ENCODE results near the gene TK1.

The TK1 gene

DNA sequence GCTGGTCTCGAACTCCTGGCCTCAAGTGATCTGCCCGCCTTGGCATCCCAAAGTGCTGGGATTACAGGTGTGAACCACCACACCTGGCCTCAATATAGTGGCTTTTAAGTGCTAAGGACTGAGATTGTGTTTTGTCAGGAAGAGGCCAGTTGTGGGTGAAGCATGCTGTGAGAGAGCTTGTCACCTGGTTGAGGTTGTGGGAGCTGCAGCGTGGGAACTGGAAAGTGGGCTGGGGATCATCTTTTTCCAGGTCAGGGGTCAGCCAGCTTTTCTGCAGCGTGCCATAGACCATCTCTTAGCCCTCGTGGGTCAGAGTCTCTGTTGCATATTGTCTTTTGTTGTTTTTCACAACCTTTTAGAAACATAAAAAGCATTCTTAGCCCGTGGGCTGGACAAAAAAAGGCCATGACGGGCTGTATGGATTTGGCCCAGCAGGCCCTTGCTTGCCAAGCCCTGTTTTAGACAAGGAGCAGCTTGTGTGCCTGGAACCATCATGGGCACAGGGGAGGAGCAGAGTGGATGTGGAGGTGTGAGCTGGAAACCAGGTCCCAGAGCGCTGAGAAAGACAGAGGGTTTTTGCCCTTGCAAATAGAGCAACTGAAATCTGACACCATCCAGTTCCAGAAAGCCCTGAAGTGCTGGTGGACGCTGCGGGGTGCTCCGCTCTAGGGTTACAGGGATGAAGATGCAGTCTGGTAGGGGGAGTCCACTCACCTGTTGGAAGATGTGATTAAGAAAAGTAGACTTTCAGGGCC, 32.7 kb upstream of the TK1 start:
- no peak for DNase-seq (ENCODE audit: low spot score)

DNA sequence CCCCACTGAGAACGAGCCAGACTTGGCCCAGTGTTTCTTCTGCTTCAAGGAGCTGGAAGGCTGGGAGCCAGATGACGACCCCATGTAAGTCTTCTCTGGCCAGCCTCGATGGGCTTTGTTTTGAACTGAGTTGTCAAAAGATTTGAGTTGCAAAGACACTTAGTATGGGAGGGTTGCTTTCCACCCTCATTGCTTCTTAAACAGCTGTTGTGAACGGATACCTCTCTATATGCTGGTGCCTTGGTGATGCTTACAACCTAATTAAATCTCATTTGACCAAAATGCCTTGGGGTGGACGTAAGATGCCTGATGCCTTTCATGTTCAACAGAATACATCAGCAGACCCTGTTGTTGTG, 27.8 kb upstream of the TK1 start:
- no peak for DNase-seq (ENCODE audit: low spot score)

DNA sequence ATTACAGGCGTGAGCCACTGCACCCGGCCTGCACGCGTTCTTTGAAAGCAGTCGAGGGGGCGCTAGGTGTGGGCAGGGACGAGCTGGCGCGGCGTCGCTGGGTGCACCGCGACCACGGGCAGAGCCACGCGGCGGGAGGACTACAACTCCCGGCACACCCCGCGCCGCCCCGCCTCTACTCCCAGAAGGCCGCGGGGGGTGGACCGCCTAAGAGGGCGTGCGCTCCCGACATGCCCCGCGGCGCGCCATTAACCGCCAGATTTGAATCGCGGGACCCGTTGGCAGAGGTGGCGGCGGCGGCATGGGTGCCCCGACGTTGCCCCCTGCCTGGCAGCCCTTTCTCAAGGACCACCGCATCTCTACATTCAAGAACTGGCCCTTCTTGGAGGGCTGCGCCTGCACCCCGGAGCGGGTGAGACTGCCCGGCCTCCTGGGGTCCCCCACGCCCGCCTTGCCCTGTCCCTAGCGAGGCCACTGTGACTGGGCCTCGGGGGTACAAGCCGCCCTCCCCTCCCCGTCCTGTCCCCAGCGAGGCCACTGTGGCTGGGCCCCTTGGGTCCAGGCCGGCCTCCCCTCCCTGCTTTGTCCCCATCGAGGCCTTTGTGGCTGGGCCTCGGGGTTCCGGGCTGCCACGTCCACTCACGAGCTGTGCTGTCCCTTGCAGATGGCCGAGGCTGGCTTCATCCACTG, 27.3 kb upstream of the TK1 start, which contains the start of gene BIRC5:
TSS of gene BIRC5 (plus strand) at position 238 of the 690 bp plus-strand sequence. CDS start at position 302, 64 bp downstream.
- DNase-seq (ENCODE audit: low spot score) = peak; percentile 76

DNA sequence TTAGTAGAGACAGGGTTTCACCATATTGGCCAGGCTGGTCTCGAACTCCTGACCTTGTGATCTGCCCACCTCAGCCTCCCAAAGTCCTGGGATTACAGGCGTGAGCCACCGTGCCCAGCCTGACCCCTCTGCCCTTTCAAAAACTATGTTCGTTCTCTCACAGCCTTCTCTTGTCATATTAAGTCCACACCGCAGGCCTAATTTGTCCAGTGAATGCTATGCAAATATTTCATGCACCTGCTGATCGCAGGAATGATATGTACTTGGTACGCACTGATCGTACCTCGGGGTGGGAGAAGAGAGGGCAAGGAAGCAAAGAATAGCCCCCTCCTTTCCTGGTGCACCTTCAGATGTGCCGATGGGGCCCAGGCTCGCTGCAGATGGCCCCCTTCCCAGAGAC, 24.2 kb upstream of the TK1 start:
- DNase-seq (ENCODE audit: low spot score) = no peak

DNA sequence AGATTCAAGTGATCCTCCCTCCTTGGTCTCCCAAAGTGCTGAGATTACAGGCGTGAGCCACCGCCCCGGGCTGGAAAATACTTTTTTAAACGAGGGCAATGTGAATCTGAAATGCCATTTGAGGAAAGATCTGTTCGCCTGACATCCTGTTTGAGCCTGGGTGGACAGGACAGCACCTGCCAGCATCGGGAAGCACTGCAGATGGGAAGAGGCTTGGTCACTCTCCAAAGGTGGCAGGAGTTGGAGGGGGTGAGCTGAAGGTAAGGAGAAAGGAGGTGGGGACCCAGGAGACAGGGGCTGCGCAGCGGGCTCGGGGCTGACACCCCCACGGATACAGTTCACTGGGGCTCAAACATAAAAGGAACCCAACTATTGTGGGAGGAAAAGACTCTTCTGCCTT, 23.3 kb upstream of the TK1 start:
- DNase-seq (ENCODE audit: low spot score) = no peak

DNA sequence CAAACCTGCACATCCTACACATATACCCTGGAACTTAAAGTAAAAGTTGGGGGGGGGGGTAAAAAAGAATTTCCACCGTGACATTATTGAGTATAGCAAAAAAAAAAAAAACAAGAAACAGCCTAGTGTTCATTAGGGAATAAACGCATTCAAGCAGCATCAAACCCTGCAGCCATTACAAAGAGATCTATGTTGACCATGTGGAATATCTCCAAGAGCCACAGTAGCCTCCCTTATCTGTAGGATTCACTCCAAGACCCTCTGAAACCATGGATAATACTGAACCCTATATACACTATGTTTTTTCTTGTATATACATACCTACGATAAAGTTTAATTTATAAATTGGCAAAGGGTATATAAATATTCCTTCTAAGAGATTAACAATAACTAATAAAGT, 21.6 kb upstream of the TK1 start:
- no peak for DNase-seq (ENCODE audit: low spot score)

DNA sequence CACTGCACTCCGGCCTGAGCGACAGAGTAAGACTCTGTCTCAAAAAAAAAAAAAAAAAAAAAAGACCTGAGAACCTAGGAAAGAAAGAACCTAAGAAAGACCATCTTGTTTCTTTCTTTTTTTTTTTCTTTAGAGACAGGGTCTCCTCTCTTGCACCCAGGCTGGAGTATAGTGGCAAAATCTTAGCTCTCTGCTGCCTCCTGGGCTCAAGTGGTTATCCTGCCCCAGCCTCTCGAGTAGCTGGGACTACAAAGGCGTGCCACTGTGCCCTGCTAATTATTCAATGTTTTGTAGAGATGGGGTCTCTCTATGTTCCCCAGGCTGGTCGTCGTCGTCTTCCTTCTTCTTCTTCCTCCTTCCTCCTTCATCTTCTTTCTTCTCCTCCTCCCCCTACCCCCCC, 19.4 kb upstream of the TK1 start:
- DNase-seq (ENCODE audit: low spot score) = no peak

DNA sequence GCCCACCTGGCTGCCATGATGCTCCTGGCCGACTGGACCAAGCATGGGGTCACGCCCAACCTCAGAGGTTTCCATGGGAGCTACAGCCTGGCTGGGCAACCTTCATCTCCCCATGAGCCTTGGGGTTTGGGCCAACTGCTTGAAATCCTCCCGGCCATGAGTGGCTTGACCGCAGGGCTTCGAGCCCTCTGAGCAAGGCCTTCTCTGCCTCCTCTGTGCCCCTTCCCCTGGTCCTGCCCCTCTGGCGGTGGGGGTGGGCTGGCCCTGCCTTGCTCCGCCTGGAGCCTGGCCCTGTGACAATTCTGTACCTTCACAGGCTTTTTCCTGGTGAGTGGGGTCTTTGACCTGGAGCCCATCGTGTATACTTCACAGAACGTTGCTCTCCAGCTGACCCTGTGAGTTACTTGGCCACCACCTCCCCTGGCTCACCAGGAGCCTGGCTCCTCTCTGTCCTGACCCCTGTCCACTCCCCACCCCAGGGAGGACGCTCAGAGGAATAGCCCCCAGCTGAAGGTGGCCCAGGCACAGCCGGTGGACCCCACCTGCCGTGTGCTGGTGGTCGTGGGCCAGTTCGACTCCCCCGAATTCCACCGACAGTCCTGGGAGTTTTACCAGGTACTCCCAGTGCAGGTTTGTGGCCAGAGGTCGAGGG, 18.4 kb upstream of the TK1 start:
- DNase-seq (ENCODE audit: low spot score) = no peak

DNA sequence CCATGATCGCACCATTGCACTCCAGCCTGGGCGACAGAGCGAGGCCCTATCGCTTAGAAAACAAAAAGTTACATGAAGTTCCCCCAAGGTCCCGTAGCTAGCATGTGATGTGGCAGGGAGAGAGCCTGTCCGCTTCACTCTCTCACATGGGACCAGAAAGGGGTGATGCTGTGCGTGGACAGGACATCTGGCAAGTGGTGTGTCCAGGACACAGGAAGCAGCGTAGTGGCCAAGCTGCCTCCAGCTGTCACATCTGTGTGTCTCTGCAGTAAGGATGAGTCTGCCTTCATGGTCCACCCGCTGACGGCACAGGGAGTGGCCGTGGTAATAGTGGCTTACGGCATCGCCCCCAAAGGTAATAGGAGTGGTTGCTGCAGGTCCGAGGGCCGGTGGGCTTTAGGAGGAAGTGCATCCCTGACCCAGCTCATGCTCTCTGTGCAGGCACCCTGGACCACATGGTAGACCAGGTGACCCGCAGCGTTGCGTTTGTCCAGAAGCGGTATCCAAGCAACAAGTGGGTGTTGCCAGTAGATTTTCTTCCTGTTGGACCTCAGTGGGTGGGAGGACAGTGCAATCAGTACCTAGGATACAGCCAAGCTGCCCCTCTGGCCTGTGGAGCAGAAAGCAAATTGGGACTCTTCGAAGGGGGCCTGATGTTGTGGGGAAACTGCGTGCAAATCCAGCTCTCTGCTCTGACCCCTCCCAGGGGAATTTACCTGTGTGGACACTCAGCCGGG, 17.7 kb upstream of the TK1 start:
- no peak for DNase-seq (ENCODE audit: low spot score)

DNA sequence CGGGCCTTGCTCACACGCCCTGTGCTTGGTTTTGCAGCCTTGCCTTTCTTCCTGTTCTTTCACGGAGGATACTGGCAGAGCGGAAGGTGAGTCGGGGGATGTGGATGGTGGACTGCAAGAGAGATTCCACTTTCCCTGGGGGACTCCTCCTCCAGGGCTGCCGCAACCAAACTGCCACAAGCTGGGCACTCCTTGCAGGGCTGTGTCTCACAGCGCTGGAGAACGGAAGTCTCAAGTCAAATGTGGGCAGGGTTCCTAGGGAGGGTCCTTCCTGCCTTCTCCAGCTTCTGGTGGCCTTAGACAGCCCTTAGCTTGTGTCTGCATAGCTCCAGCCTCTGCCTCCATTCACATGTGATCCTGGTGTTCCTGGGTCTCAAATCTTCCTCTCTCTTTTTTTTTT, 15.8 kb upstream of the TK1 start:
- DNase-seq (ENCODE audit: low spot score) = no peak

DNA sequence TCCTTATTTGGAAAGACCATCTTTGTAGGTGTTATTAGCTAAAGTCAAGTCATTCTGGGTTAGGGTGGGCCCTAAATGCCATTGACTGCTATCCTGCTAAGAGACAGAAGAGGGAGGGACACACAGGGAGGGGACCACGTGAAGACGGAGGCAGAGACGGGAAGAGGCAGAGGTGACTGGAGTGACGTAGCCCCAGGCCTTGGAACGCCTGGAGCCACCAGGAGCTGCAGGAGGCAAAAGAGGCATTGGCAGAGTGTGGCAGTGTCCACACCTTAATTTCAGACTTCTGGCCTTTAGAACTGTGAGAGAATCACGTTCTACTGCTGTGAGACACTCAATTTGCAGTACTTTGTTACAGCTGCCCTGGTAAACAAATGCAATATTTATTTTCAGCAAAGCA, 13.6 kb upstream of the TK1 start:
- no peak for DNase-seq (ENCODE audit: low spot score)

DNA sequence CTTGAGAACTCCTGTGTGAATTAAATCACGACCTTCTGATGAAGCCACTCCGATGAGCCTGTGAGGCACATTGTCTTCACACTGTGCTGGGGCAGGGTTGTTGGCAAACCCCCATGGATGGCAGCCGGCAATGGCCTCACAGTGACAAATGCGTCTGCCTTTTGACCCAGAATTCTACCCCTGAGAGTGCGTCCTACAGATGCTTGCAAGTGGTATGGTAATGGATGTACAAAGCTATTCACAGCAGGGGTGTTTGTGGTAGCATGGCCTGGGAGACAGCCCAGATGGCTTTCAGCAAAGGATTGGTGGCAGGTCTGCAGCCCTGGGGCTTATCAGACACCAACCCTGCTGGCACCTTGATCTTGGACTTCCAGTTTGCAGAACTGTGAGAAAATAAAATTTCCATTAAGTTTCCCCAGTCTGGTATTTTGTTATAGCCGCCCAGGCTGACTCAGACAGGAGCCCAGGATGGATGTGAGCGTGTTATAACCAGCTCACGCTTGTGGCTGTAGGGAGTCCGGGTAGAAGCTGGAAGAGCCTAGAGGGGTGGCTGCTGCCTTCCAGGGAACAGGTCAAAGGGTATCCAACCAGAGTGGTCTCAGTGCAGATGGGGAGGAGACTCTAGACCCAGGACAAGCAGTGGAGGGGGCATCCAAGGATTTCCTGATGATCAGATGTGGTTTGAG, 10.4 kb upstream of the TK1 start:
- no peak for DNase-seq (ENCODE audit: low spot score)

DNA sequence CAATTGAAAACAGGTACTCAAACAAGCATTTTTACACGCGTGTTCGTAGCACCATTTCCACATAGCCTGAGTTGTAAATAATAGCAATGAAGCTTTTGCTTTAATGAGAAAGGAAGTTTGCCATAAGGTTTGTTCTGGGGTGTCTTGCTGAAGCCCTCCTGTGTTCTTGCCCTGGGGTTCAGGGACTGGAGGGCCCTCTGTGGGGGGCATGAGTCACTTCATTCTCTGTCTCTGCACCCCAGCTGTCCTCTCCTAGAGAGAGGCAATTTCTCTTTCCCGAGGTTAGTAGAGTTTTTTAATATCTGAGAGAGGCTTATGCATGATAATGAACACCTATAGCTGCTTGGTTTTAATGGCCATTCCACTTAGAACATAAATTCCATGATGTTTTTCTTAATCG, 9.9 kb upstream of the TK1 start:
- no peak for DNase-seq (ENCODE audit: low spot score)

DNA sequence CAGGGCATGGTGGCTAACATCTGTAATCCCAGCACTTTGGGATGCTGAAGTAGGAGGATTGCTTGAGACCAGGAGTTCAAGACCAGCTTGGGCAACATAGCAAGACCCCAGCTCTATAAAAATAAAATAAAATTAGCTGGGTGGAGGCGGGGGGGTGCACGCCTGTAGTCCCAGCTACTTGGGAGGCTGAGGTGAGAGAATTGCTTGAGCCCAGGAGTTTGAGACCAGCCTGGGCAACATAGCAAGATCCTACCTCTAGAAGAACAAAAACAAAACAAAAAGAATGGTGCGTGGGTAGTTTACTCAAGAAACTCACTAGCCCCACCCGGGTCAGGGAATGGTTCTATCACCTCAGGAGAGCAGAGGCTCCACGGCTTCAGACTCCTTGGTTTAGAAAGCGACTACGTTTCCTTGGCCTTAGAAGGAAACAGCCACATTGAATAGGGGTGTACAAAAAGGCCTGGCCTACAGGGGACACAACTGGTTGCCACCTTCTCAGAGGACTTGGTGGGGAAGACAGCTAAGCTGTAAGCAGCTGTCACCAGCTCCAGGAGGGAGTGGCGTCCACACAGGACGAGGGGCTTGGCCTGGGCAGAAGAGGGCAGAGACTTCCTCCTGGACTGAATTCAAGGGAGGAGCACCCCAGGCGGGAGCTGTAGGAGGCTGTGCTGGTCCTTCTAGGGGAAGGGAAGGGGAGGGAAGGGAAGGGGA, 716 bp downstream of the TK1 start:
- no peak for DNase-seq (ENCODE audit: low spot score)

DNA sequence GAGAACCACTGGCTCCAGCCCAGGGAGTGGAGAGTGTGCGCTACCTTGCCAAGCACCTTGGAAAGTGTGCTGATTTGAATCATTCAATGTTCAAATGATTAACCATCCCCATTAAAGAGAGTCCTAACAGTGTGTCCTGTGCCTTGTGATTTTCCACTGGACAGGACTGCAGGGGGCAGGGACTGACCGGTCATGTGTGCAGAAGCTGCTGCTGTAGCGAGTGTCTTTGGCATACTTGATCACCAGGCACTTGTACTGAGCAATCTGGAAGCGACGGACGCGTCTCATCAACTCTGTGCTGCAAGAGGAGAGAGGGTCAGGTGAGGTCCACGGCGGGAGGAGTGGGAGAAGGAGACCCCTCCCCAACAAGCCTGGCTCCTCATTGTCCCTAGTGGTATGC, 2.0 kb downstream of the TK1 start:
- no peak for DNase-seq (ENCODE audit: low spot score)

DNA sequence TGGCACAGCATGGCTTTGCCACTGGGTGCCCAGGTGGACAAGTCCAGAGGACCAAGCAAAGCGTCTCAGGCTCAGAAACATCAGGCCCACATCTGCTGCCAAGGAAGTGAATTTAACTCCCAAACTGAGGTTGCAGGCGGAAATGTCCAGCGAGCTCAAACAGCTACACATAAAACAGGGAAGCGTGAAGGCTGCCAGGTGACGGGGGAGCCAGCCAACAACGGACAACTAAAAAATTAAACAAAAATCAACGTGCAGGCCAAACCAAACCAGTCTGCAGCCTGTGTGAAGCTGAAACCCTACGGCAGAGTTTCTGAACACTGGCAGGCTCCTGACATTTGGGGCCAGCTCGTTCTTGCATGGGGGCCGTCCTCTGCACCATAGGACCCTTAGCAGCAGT, 2.5 kb downstream of the TK1 start:
- DNase-seq (ENCODE audit: low spot score) = no peak

DNA sequence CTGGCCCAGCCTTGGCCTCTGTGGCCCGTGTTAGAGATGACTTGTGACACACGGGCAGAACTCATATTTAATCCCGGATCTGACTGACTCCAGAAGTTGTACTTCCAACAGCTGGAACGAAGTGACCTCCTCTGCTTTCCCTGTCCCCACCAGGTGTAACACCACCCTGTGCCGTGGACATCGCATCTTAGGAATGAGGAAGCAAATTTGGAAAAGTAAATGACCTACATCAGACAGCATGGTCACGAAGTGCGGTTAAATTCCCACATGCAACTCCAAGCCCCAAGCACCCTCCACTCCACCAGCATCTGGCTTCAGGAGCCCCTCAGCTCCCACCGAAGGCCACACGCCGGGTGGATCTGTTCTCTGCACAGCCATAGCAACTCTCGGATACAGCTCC, 2.9 kb downstream of the TK1 start:
- DNase-seq (ENCODE audit: low spot score) = no peak

DNA sequence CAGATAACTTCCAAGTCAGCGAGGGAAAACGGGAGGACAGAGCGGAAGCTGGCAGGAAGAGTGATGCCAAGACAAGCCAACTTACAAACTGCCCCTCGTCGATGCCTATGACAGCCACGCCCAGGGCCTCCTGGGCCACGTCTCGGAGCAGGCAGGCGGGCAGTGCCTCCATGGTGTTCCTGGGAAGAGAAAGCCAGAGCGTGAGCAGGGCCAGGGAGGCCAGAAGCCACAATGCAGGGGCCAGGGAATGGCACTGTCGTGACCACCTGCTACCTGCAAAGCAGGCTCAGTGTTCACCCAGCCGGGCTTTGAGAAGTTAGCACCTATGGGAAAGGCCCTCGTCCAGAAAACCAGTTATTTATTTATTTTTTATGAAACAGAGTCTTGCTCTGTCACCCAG, 4.3 kb downstream of the TK1 start:
- DNase-seq (ENCODE audit: low spot score) = no peak

DNA sequence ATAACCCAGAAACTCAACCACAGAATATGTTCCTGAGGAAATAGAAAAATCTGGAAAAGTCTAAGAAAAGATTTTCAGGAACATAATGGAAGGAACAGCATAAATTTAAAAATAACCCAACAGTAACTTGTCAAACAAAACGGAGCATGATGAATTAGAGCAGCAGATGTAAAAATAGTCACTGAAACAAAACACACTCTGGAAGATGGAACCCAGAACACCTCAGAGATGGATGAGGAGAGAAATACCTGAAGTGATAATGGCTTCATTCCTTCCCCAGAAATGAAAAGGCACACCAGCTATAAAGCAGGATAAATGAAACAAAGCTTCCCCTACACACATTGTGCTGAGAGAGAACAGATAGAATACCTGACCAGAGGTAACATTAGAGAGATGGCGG, 6.3 kb downstream of the TK1 start:
- no peak for DNase-seq (ENCODE audit: low spot score)

DNA sequence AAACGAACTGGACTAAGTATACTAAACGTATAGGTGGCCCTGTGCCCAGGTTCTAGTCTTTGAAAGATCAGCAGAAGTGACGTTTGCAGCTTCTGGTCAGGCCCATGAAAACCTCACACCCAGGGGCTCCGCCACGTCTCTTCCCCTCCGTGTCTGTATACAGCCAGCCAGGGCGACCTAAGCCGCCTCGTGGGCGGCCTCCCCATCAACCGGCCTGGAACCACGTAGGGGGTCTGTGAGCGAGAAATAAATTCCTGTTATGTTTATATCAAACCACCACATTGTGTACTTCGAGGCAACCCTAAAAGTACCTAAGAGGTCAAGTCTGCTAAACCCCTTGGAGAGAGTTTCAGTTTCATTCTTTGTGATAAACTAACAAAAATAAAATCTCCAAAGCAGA, 6.8 kb downstream of the TK1 start:
- DNase-seq (ENCODE audit: low spot score) = no peak

DNA sequence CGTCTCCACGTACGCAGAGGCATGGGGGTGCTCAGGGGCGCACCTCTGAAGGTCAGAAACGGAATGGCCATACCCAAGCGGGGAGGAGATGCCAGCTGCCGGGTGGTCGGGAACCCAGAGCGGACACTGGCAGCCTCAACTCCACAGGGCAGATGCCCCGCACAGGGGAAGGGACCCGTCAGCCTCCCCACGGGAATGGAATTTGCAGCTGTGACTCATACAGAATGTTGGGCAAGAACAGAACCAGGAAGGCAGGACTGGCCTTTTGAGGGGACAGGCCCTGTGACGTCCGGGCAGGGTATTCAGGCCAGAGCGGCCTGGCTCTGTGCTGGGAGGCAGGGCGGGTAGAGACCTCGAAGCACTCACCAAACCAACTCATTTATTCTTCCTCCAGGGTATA, 7.5 kb downstream of the TK1 start:
- DNase-seq (ENCODE audit: low spot score) = no peak
